ELR (cell line): ENCODE measurements around the gene PFDN2.

Experiments used
- DNase-seq: peaks from one replicate; pipeline ENCODE4 v3.0.0-alpha.2; 2015; ENCODE audit warnings: low read depth

The PFDN2 gene

GRCh38 chr1:161099090-161099802, 18.6 kb downstream of the PFDN2 start:
- no peak for DNase-seq

GRCh38 chr1:161098210-161099068, 19.4 kb downstream of the PFDN2 start, which contains the start of gene KLHDC9:
KLHDC9 (plus strand) TSS chr1:161098361; CDS start chr1:161098536, 175 bp downstream.
- DNase-seq, result peak; percentile 89

- no peak for DNase-seq
These were observed 21.3 kb downstream of the PFDN2 start for GRCh38 chr1:161096530-161096929.

DNA sequence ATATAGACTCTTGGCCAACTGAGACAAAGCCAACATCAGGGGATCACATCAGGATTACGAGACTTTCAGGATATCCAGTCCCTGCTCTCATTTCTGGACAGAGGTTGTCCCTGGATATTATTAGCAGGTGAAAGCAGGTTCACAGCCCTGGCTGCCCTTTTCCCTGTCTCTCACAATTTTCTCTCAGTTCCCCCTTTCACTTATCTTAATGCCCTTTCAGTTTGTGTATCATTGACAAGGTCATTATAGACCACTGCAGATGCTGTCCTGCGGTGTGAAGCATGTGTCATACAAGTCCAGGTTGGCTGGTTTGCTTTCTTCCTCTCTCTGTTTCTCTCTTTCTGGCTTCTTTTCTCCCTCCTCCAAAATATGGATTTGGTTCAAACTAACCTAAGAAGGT, 21.8 kb downstream of the PFDN2 start:
- DNase-seq, result no peak

- DNase-seq, result no peak
These were observed 22.6 kb downstream of the PFDN2 start for GRCh38 chr1:161095230-161095629.

DNA sequence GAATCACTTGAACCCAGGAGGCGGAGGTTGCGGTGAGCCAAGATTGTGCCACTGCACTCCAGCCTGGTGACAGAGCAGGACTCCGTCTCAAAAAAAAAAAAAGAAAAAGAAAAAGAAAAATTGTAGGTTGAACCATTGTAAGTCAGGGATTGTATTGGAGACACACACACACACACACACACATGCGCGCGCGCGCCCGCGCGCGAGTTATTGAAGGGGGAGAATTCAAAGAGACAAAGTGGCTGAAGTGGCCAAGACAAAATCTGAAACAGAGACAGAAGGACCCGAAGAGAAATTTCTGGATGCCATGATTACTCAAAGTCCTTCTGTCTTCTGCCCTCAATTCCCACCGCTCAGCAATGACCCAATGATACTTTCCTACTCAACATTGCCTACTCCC, 23.4 kb downstream of the PFDN2 start:
- no peak for DNase-seq

- DNase-seq, result peak; percentile 78
These were observed 25.2 kb downstream of the PFDN2 start for GRCh38 chr1:161092621-161093028.

DNA sequence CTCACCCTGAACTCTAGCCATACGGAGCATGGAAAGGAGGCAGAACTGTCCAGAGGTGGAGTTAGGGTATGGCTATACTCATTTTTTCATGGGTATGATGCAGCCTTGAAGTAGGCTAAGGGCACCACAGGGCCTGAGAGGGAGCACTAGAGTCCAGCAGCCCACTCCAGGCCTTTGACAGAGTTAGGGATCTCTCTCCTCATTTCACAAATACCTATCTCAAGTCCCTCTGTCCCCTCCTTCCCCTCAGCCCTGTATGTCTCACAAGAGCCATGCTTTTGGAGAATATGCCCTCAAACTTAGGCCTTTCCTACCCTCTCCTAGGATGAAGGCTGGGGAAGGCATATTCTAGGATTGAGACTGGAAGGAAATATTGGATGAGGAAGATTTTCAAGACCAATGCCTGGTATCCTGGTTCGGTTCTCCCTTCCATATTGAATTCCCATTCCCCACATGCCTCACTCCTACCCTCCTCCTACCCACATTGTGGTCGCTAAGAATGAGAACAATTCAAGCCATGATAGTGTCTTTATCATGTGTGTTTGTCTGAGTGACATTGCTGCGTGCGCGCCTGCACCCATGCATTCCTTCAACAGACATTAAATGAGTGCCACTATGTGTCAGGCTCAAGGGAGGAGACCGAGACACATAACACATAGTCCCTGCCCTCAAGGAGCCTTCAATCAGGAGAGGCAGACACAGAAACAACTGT, 25.9 kb downstream of the PFDN2 start:
- no peak for DNase-seq

DNA sequence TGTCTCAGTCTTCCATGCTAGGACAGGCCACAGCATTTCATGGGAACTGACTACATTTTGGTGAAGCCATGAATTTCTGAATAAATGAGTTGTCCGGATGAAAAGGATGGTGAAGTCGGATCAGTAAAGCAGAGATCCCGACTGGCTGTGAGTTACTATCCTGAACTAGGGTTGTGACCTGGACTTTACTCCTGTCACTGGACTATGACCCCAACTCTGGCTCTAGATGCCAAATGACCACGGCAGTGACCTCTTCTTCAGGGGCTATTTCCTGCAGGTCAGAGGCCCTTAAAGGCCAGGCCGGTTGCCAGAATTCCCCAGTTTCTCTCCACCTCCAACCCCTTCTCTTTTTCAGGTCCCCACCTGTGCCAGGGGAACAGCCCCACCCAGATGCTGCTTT, 26.7 kb downstream of the PFDN2 start:
- no peak for DNase-seq

GRCh38 chr1:161090617-161091016, 27.2 kb downstream of the PFDN2 start:
- DNase-seq, result no peak

GRCh38 chr1:161089938-161090337, 27.9 kb downstream of the PFDN2 start:
- DNase-seq, result no peak

DNA sequence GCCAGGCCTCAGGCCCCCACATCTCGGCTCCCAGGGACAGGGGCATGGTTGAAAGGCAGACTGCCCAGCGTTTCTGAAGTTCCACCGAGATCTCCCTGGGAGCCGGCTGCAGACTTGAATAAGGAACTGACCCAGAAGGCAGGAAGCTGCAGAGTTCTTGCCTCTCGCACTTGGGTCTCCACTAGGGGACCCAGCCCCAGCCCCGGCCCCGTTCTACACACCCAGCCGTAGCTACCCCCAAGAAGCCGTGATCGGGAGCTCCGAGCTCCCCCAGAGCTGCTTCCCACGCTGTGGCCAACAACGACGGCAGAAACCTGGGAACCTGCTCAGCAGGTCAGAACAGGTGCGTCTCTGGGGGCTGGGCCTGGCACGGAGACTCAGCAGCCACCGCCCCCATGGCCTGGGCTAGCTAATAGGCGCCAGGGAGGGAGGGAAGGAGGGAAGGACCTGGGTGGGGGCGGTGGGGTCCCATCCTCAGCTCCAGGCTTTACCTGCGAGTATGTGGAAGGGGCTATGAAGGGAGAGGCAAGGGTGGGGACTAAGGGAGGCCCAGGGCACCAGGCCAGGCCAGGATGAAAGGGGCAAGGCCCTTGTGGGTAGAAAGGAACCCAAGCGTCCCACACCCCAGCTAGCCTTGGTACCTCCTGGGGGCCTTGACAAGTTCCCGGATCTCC, 28.4 kb downstream of the PFDN2 start, which contains the start of gene NECTIN4:
Gene NECTIN4, minus strand, starts transcription at position 308 of the 674 bp plus-strand sequence. Its CDS starts 262 bp downstream, at position 46.
- no peak for DNase-seq

GRCh38 chr1:161088587-161089110, 29.2 kb downstream of the PFDN2 start:
- peak; percentile 72 for DNase-seq

GRCh38 chr1:161086457-161086856, 31.4 kb downstream of the PFDN2 start:
- DNase-seq, result no peak

GRCh38 chr1:161085165-161085564, 32.7 kb downstream of the PFDN2 start:
- DNase-seq, result peak; percentile 61

- DNase-seq, result no peak
These were observed 33.2 kb downstream of the PFDN2 start for GRCh38 chr1:161084597-161084988.

- no peak for DNase-seq
These were observed 33.9 kb downstream of the PFDN2 start for GRCh38 chr1:161083748-161084596.

DNA sequence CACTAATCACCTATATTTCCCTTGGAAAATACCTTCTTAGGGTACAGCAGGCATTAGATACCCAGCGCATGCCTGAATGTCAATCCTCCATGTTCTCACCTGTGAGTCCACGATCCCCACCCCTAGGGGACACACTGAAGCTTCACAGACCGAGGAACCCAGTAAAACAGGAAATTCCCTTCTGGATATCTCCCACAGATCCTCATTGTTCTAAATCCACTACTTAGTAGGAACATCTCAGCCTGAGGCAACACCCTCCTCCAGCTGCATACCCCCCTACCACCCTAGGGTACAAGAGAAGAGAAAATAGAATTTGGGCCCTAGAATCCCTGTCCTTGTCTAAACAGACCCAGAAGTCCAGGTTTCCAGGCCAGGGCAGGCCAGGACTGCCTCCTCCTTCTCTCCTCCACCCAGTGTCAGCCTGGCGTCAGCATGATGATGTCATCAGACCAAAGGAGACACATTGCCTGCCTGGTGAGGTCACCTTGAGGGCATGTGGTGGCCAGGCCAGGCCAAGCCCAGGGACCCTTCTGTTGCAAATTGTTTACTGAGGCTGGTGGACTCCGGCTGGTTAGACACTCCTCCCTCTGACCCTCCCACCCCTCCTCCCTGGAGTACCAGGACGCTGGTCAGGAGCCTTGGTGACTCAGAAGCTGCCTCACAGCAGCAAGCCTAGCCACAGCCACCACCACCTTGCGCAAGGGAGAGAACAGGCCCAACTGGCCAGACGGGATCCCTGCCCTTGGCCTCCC, 34.7 kb downstream of the PFDN2 start:
- peak; percentile 97 for DNase-seq

GRCh38 chr1:161082483-161082882, 35.4 kb downstream of the PFDN2 start:
- DNase-seq, result no peak

DNA sequence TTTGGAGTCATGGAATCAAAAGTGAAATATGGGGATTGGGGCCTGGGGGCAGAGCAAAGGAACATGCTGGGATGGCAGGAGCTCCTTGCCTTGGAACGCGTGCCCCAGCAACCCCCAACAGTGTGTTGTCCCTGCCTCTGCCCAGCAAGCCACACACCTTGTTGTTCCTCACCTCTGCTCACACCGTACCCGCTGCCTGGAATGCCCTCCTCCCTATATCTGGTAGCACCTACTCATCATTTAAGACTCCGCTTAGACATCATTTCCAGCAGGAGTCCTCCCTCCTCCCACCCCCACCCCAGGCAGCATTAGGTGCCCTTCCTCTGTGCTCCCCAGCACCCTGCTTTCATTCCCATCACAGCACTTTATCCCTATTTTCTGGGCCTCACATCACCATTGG, 36.3 kb downstream of the PFDN2 start:
- DNase-seq, result no peak
